Immature natural killer cell (primary cell): Measurements from ENCODE around the gene AFAP1L1. TPM values are rescaled to one million over a fixed set of nuclear protein-coding genes. Genes with fewer than 3 reads are reported as not detected.

ENCODE experiments used
- DNase-seq, 3 donors: peaks; one replicate each; pipeline ENCODE4 v3.0.0; 2022; ENCODE audit warnings: mixed read lengths in 1 of 3
- H3K27ac Mint-ChIP-seq, 6 donors: one replicate each; pipeline ENCODE4 v1.8.0; 2020; ENCODE audit warnings: mixed read lengths in 6 of 6, mild to moderate bottlenecking in 5 of 6, inconsistent platforms in 4 of 6, moderate library complexity in 3 of 6
- H3K27me3 Mint-ChIP-seq, 3 donors: one replicate each; pipeline ENCODE4 v1.8.0; 2020 to 2021; ENCODE audit warnings: low read depth in 3 of 3, mild to moderate bottlenecking in 3 of 3, mixed read lengths in 3 of 3, moderate library complexity in 3 of 3, inconsistent platforms in 1 of 3
- H3K36me3 Mint-ChIP-seq, 3 donors: one replicate each; pipeline ENCODE4 v1.8.0; 2020; ENCODE audit warnings: mixed read lengths in 3 of 3, inconsistent platforms in 2 of 3, mild to moderate bottlenecking in 2 of 3
- H3K4me1 Mint-ChIP-seq, 2 donors: one replicate each; pipeline ENCODE4 v1.8.0; 2020; ENCODE audit warnings: inconsistent platforms in 2 of 2, mild to moderate bottlenecking in 2 of 2, mixed read lengths in 2 of 2, moderate library complexity in 1 of 2
- H3K4me3 Mint-ChIP-seq, 5 donors: one replicate each; pipeline ENCODE4 v1.8.0; 2020; ENCODE audit warnings: mild to moderate bottlenecking in 5 of 5, mixed read lengths in 5 of 5, inconsistent platforms in 3 of 5, moderate library complexity in 3 of 5
- H3K9me3 Mint-ChIP-seq, 6 donors: one replicate each; pipeline ENCODE4 v1.8.0; 2020; ENCODE audit warnings: mild to moderate bottlenecking in 6 of 6, mixed read lengths in 6 of 6, inconsistent platforms in 4 of 6, moderate library complexity in 3 of 6
- polyA plus RNA-seq, 3 donors: library from polyadenylated mRNA; unstranded; fragments of 300-500 nt; fragmentation: Illumina TruSeq; gene quantifications; one replicate each; pipeline ENCODE4 v1.2.3, GENCODE V29; 2021

The AFAP1L1 gene
- polyA plus RNA-seq, 3 donors from 2014 or later, result 0.28 to 0.83 TPM; not detected in 1

- H3K9me3 Mint-ChIP-seq, result no peaks in the 10 kb centered on the region
- H3K4me3 Mint-ChIP-seq, result no peak overlapping the region
- DNase-seq, result no peak
- no peaks in the 10 kb centered on the region for H3K36me3 Mint-ChIP-seq
- H3K27me3 Mint-ChIP-seq, result peaks cover 0 to 7% (median 0%) of the 10 kb centered on the region in 3 donors
- H3K4me1 Mint-ChIP-seq, result no peaks in the 10 kb centered on the region
- no peak overlapping the region for H3K27ac Mint-ChIP-seq
Measured at GRCh38 chr5:149282027-149282965, 10.6 kb downstream of the AFAP1L1 start.

GRCh38 chr5:149282966-149283332, 11.3 kb downstream of the AFAP1L1 start:
- Mint-ChIP-seq H3K9me3 (no peaks in the 10 kb centered on the region), H3K36me3 (no peaks in the 10 kb centered on the region), H3K27ac (no peak overlapping the region), H3K27me3 (peaks cover 0 to 6% (median 0%) of the 10 kb centered on the region in 3 donors), H3K4me3 (no peak overlapping the region), H3K4me1 (no peaks in the 10 kb centered on the region)
- DNase-seq, result no peak

- no peak for DNase-seq
- H3K9me3 Mint-ChIP-seq, result no peaks in the 10 kb centered on the region
- no peak overlapping the region for H3K4me3 Mint-ChIP-seq
- no peaks in the 10 kb centered on the region for H3K4me1 Mint-ChIP-seq
- peaks cover 0 to 5% (median 0%) of the 10 kb centered on the region in 3 donors for H3K27me3 Mint-ChIP-seq
- H3K27ac Mint-ChIP-seq, result no peak overlapping the region
- H3K36me3 Mint-ChIP-seq, result no peaks in the 10 kb centered on the region
Measured at GRCh38 chr5:149283626-149284480, 12.2 kb downstream of the AFAP1L1 start.

- H3K27ac Mint-ChIP-seq, result no peak overlapping the region
Measured at GRCh38 chr5:149284501-149284900, 12.8 kb downstream of the AFAP1L1 start.

GRCh38 chr5:149285153-149285552, 13.5 kb downstream of the AFAP1L1 start:
- DNase-seq, result no peak
- Mint-ChIP-seq H3K27ac (no peak overlapping the region), H3K27me3 (peaks cover 0 to 4% (median 0%) of the 10 kb centered on the region in 3 donors), H3K4me3 (no peak overlapping the region), H3K4me1 (no peaks in the 10 kb centered on the region), H3K36me3 (no peaks in the 10 kb centered on the region), H3K9me3 (no peaks in the 10 kb centered on the region)

More at GRCh38 chr5:149284501-149284900, 12.8 kb downstream of the AFAP1L1 start:
- no peaks in the 10 kb centered on the region for H3K36me3 Mint-ChIP-seq
- H3K4me1 Mint-ChIP-seq, result no peaks in the 10 kb centered on the region
- no peak overlapping the region for H3K4me3 Mint-ChIP-seq
- peaks cover 0 to 5% (median 0%) of the 10 kb centered on the region in 3 donors for H3K27me3 Mint-ChIP-seq
- DNase-seq, result no peak
- H3K9me3 Mint-ChIP-seq, result no peaks in the 10 kb centered on the region

GRCh38 chr5:149288436-149288835, 16.8 kb downstream of the AFAP1L1 start:
- no peaks in the 10 kb centered on the region for H3K9me3 Mint-ChIP-seq
- no peak overlapping the region for H3K4me3 Mint-ChIP-seq
- no peak for DNase-seq
- H3K36me3 Mint-ChIP-seq, result no peaks in the 10 kb centered on the region
- H3K27ac Mint-ChIP-seq, result no peak overlapping the region
- no peaks in the 10 kb centered on the region for H3K4me1 Mint-ChIP-seq
- peaks cover 0 to 2% (median 0%) of the 10 kb centered on the region in 3 donors for H3K27me3 Mint-ChIP-seq

- no peak overlapping the region for H3K4me3 Mint-ChIP-seq
- no peaks in the 10 kb centered on the region for H3K9me3 Mint-ChIP-seq
- DNase-seq, result no peak
- H3K27me3 Mint-ChIP-seq, result peaks cover 0 to 1% (median 0%) of the 10 kb centered on the region in 3 donors
- H3K27ac Mint-ChIP-seq, result no peak overlapping the region
- H3K36me3 Mint-ChIP-seq, result no peaks in the 10 kb centered on the region
- no peaks in the 10 kb centered on the region for H3K4me1 Mint-ChIP-seq
Measured at GRCh38 chr5:149289301-149289700, 17.6 kb downstream of the AFAP1L1 start.

- Mint-ChIP-seq H3K4me3 (no peak overlapping the region), H3K27ac (no peak overlapping the region), H3K27me3 (peaks cover 0 to 3% (median 3%) of the 10 kb centered on the region in 3 donors), H3K36me3 (no peaks in the 10 kb centered on the region), H3K9me3 (no peaks in the 10 kb centered on the region), H3K4me1 (no peaks in the 10 kb centered on the region)
- DNase-seq, result no peak
Measured at GRCh38 chr5:149294872-149295829, 23.5 kb downstream of the AFAP1L1 start.

GRCh38 chr5:149297340-149298025, 25.8 kb downstream of the AFAP1L1 start:
- Mint-ChIP-seq H3K4me1 (no peaks in the 10 kb centered on the region), H3K27ac (no peak overlapping the region), H3K27me3 (peaks cover 0 to 3% (median 3%) of the 10 kb centered on the region in 3 donors), H3K4me3 (no peak overlapping the region), H3K9me3 (no peaks in the 10 kb centered on the region), H3K36me3 (no peaks in the 10 kb centered on the region)
- DNase-seq, result no peak

GRCh38 chr5:149298163-149298562, 26.5 kb downstream of the AFAP1L1 start:
- no peak overlapping the region for H3K4me3 Mint-ChIP-seq
- H3K27me3 Mint-ChIP-seq, result peaks cover 0 to 3% (median 3%) of the 10 kb centered on the region in 3 donors
- H3K27ac Mint-ChIP-seq, result no peak overlapping the region
- no peaks in the 10 kb centered on the region for H3K4me1 Mint-ChIP-seq
- no peaks in the 10 kb centered on the region for H3K9me3 Mint-ChIP-seq
- no peak for DNase-seq
- H3K36me3 Mint-ChIP-seq, result no peaks in the 10 kb centered on the region

GRCh38 chr5:149298842-149299404, 27.3 kb downstream of the AFAP1L1 start:
- Mint-ChIP-seq H3K36me3 (no peaks in the 10 kb centered on the region), H3K27me3 (peaks cover 0 to 3% (median 3%) of the 10 kb centered on the region in 3 donors), H3K4me3 (no peak overlapping the region), H3K9me3 (no peaks in the 10 kb centered on the region), H3K4me1 (no peaks in the 10 kb centered on the region), H3K27ac (no peak overlapping the region)
- no peak for DNase-seq

GRCh38 chr5:149299451-149300054, 27.9 kb downstream of the AFAP1L1 start:
- Mint-ChIP-seq H3K27me3 (peaks cover 0 to 3% (median 0%) of the 10 kb centered on the region in 3 donors), H3K4me3 (no peak overlapping the region), H3K36me3 (no peaks in the 10 kb centered on the region), H3K9me3 (no peaks in the 10 kb centered on the region), H3K4me1 (no peaks in the 10 kb centered on the region), H3K27ac (no peak overlapping the region)
- no peak for DNase-seq
